Measurements from ENCODE around the gene MYRIP.

Gene MYRIP

GRCh38 chr3:40294434-40294833 is 485.0 kb downstream of the MYRIP start:
- no peak overlapping the region for H3K27ac ChIP-seq (ENCODE audit: low read depth, low read length, severe bottlenecking)
- no CpG with 5 or more reads among the region's 1 CpG for WGBS, 2 experiments (ENCODE audit: insufficient coverage in 2 of 2)
- no peaks in the 10 kb centered on the region for H3K9me3 ChIP-seq (ENCODE audit: control insufficient read depth, low read length)
- H3K4me3 ChIP-seq (ENCODE audit: extremely low read depth, insufficient read depth, low read length, poor library complexity, severe bottlenecking) = no peak overlapping the region
- H3K36me3 ChIP-seq (ENCODE audit: control insufficient read depth, insufficient read depth, low read length) = no peaks in the 10 kb centered on the region
- H3K4me1 ChIP-seq (ENCODE audit: control insufficient read depth, insufficient read depth, low read length, poor library complexity, severe bottlenecking) = no peaks in the 10 kb centered on the region

GRCh38 chr3:40298075-40298474 is 488.7 kb downstream of the MYRIP start:
- H3K9me3 ChIP-seq (ENCODE audit: control insufficient read depth, low read length) = no peaks in the 10 kb centered on the region
- H3K4me3 ChIP-seq (ENCODE audit: extremely low read depth, insufficient read depth, low read length, poor library complexity, severe bottlenecking) = no peak overlapping the region
- WGBS, 2 experiments (ENCODE audit: insufficient coverage in 2 of 2) = 80 to 94% methylated on average over 1 to 2 of the region's 2 CpGs
- H3K36me3 ChIP-seq (ENCODE audit: control insufficient read depth, insufficient read depth, low read length) = no peaks in the 10 kb centered on the region
- H3K27ac ChIP-seq (ENCODE audit: low read depth, low read length, severe bottlenecking) = no peak overlapping the region
- no peaks in the 10 kb centered on the region for H3K4me1 ChIP-seq (ENCODE audit: control insufficient read depth, insufficient read depth, low read length, poor library complexity, severe bottlenecking)

GRCh38 chr3:40299130-40299720 is 489.8 kb downstream of the MYRIP start:
- Histone ChIP-seq H3K27ac (ENCODE audit: low read depth, low read length, severe bottlenecking) (no peak overlapping the region), H3K36me3 (ENCODE audit: control insufficient read depth, insufficient read depth, low read length) (no peaks in the 10 kb centered on the region), H3K4me1 (ENCODE audit: control insufficient read depth, insufficient read depth, low read length, poor library complexity, severe bottlenecking) (no peaks in the 10 kb centered on the region), H3K9me3 (ENCODE audit: control insufficient read depth, low read length) (no peaks in the 10 kb centered on the region), H3K4me3 (ENCODE audit: extremely low read depth, insufficient read depth, low read length, poor library complexity, severe bottlenecking) (no peak overlapping the region)
- WGBS, 2 experiments (ENCODE audit: insufficient coverage in 2 of 2) = 90 to 100% methylated on average over 3 to 4 of the region's 5 CpGs

GRCh38 chr3:40299721-40300335 is 490.4 kb downstream of the MYRIP start:
- Histone ChIP-seq H3K27ac (ENCODE audit: low read depth, low read length, severe bottlenecking) (no peak overlapping the region), H3K36me3 (ENCODE audit: control insufficient read depth, insufficient read depth, low read length) (no peaks in the 10 kb centered on the region), H3K4me1 (ENCODE audit: control insufficient read depth, insufficient read depth, low read length, poor library complexity, severe bottlenecking) (no peaks in the 10 kb centered on the region), H3K4me3 (ENCODE audit: extremely low read depth, insufficient read depth, low read length, poor library complexity, severe bottlenecking) (no peak overlapping the region), H3K9me3 (ENCODE audit: control insufficient read depth, low read length) (no peaks in the 10 kb centered on the region)
- 83 to 89% methylated on average over 1 to 3 of the region's 3 CpGs for WGBS, 2 experiments (ENCODE audit: insufficient coverage in 2 of 2)

GRCh38 chr3:40302784-40303183 is 493.4 kb downstream of the MYRIP start:
- Histone ChIP-seq H3K36me3 (ENCODE audit: control insufficient read depth, insufficient read depth, low read length) (no peaks in the 10 kb centered on the region), H3K9me3 (ENCODE audit: control insufficient read depth, low read length) (no peaks in the 10 kb centered on the region), H3K4me3 (ENCODE audit: extremely low read depth, insufficient read depth, low read length, poor library complexity, severe bottlenecking) (no peak overlapping the region), H3K4me1 (ENCODE audit: control insufficient read depth, insufficient read depth, low read length, poor library complexity, severe bottlenecking) (no peaks in the 10 kb centered on the region), H3K27ac (ENCODE audit: low read depth, low read length, severe bottlenecking) (no peak overlapping the region)
- WGBS, 2 experiments (ENCODE audit: insufficient coverage in 2 of 2) = no CpG with 5 or more reads among the region's 1 CpG

GRCh38 chr3:40304352-40304751 is 494.9 kb downstream of the MYRIP start:
- 100% methylated on average over 1 of the region's 2 CpGs; no CpG with 5 or more reads in 1 of the 2 experiments for WGBS, 2 experiments (ENCODE audit: insufficient coverage in 2 of 2)
- Histone ChIP-seq H3K4me3 (ENCODE audit: extremely low read depth, insufficient read depth, low read length, poor library complexity, severe bottlenecking) (no peak overlapping the region), H3K36me3 (ENCODE audit: control insufficient read depth, insufficient read depth, low read length) (no peaks in the 10 kb centered on the region), H3K9me3 (ENCODE audit: control insufficient read depth, low read length) (no peaks in the 10 kb centered on the region), H3K4me1 (ENCODE audit: control insufficient read depth, insufficient read depth, low read length, poor library complexity, severe bottlenecking) (peaks cover 3% of the 10 kb centered on the region), H3K27ac (ENCODE audit: low read depth, low read length, severe bottlenecking) (no peak overlapping the region)

DNA sequence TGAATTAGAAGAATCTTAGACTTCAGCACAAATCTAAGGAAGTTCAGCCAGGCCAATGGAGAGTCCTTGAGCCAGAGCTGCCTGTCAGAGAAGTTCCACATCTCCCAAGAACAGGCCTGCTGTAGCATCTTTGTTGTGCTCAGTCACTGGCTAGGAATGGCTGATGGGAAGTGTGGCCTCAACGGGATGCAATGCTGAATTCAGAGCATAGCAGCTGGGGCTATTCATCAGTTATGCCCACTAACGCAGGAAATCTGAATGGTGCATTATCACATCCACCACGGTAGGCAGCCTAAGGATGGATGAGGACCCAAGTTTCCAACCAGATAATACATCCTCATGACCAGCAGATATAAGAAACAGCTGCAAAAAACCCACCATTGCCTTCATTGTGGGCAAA is 496.9 kb downstream of the MYRIP start:
- peaks cover 5% of the 10 kb centered on the region for H3K36me3 ChIP-seq (ENCODE audit: control insufficient read depth, insufficient read depth, low read length)
- H3K4me1 ChIP-seq (ENCODE audit: control insufficient read depth, insufficient read depth, low read length, poor library complexity, severe bottlenecking) = peaks cover 3% of the 10 kb centered on the region
- H3K27ac ChIP-seq (ENCODE audit: low read depth, low read length, severe bottlenecking) = no peak overlapping the region
- H3K9me3 ChIP-seq (ENCODE audit: control insufficient read depth, low read length) = no peaks in the 10 kb centered on the region
- H3K4me3 ChIP-seq (ENCODE audit: extremely low read depth, insufficient read depth, low read length, poor library complexity, severe bottlenecking) = no peak overlapping the region
- WGBS, 2 experiments (ENCODE audit: insufficient coverage in 2 of 2) = 85 to 89% methylated on average over 3 of the region's 3 CpGs

DNA sequence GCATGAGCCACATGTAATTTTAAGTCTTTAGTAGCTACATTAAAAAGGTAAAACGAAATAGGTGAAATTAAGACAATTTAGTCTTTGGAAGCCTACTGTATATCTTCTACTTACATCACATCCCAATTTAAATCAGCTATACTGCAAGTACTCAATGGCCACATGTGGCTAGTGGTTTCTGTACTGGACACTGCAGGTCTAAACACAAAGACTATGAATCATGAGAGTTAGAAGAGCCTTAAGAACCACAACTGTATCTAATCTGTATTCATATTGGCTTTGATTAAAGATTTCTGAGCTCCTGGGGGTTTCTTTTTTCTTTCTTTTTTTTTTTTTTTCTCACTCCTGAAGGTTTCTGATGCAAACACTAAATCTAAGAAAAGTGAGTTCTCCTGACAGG is 497.8 kb downstream of the MYRIP start:
- no CpG with 5 or more reads among the region's 1 CpG for WGBS, 2 experiments (ENCODE audit: insufficient coverage in 2 of 2)
- no peak overlapping the region for H3K27ac ChIP-seq (ENCODE audit: low read depth, low read length, severe bottlenecking)
- H3K9me3 ChIP-seq (ENCODE audit: control insufficient read depth, low read length) = no peaks in the 10 kb centered on the region
- H3K4me3 ChIP-seq (ENCODE audit: extremely low read depth, insufficient read depth, low read length, poor library complexity, severe bottlenecking) = no peak overlapping the region
- peaks cover 11% of the 10 kb centered on the region for H3K4me1 ChIP-seq (ENCODE audit: control insufficient read depth, insufficient read depth, low read length, poor library complexity, severe bottlenecking)
- H3K36me3 ChIP-seq (ENCODE audit: control insufficient read depth, insufficient read depth, low read length) = peaks cover 14% of the 10 kb centered on the region

DNA sequence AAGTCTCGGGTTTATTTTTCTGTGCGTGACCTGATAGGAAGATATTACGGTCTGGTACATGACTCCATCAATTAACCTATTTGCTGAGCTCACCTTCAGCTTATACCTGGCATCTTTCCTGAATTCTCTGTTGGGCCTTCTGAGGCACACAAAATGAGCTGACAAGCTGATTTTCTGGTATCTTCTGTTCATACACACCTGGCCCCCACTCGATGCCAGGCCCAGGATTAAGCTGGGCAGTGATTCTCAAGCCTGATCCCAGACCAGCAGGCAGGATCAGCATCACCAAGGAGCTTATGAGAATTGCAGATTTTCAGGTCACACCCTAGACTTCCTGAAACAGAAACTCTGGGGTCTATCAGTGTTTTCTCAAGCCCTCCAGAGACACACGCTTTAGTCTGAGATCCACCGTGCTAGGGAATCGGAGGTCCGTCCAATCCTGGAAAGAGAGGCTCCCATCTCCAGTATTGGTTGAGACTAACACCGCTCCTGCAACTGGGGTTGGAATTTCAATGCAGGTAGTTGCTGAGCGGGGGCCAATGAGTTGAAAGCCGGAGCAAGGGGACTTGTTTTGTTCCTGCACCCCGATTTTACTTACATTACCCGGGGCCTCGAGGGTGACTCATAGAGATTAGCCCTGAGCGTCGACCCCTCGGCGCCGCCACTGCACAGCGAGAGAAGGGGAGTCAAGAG is 499.5 kb downstream of the MYRIP start:
- peak overlapping the region; percentile 78 for H3K4me3 ChIP-seq (ENCODE audit: extremely low read depth, insufficient read depth, low read length, poor library complexity, severe bottlenecking)
- H3K27ac ChIP-seq (ENCODE audit: low read depth, low read length, severe bottlenecking) = no peak overlapping the region
- 49 to 66% methylated on average over 19 of the region's 20 CpGs for WGBS, 2 experiments (ENCODE audit: insufficient coverage in 2 of 2)
- H3K36me3 ChIP-seq (ENCODE audit: control insufficient read depth, insufficient read depth, low read length) = peaks cover 30% of the 10 kb centered on the region
- H3K4me1 ChIP-seq (ENCODE audit: control insufficient read depth, insufficient read depth, low read length, poor library complexity, severe bottlenecking) = peaks cover 11% of the 10 kb centered on the region
- H3K9me3 ChIP-seq (ENCODE audit: control insufficient read depth, low read length) = no peaks in the 10 kb centered on the region

DNA sequence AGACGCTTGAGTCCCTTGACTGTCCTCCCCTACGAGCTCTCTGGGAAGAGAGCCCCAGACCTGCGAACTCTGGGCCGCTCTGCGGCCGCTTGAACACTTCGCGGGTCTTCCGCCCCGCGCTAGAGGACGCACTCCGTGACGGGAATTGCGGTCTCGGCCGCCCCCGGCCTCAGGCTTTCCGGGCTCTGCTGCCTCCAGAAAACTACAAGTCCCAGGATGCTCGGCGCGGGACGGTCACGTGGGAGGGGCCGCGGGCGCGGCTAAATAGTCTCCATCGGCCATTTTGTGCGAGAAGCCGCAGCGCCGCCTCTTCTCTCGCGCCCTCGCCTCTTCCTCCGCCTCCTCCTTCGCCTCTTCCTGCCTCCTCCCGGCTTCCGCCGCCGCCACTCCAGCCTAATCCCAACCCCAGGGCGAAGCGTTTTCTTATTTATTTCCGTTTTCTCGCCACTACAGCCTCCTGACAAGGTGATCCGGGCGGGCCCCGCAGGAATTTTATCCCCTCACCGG is 500.1 kb downstream of the MYRIP start, which contains the start of gene EIF1B:
Gene EIF1B (plus strand): TSS at position 290 of the 507 bp plus-strand sequence. CDS start 235 bp downstream, outside the sequence.
- Histone ChIP-seq H3K9me3 (ENCODE audit: control insufficient read depth, low read length) (no peaks in the 10 kb centered on the region), H3K4me1 (ENCODE audit: control insufficient read depth, insufficient read depth, low read length, poor library complexity, severe bottlenecking) (peaks cover 11% of the 10 kb centered on the region), H3K4me3 (ENCODE audit: extremely low read depth, insufficient read depth, low read length, poor library complexity, severe bottlenecking) (peak within 1 kb of the TSS; percentile 78), H3K36me3 (ENCODE audit: control insufficient read depth, insufficient read depth, low read length) (peaks cover 36% of the 10 kb centered on the region), H3K27ac (ENCODE audit: low read depth, low read length, severe bottlenecking) (peak within 1 kb of the TSS; percentile 93)
- WGBS, 2 experiments (ENCODE audit: insufficient coverage in 2 of 2) = 0% methylated on average over 36 to 46 of the region's 50 CpGs

All from mesodermal cell (in vitro differentiated cells).